ENCODE measurements around the gene PDSS1. TPM values are rescaled to one million over a fixed set of nuclear protein-coding genes. Genes with fewer than 3 reads are reported as not detected.

Gene PDSS1
- polyA plus RNA-seq, 1 of the 3 experiments (the other 2 are of a cell fraction): 14.9 TPM

- TF ChIP-seq FOXJ3 (CRISPR knock-in tag; IDR thresholded peaks at IDR 0.05): no peak
- no peak for TF ChIP-seq NFIC (IDR thresholded peaks at IDR 0.05; ENCODE audit: borderline replicate concordance)
- TF ChIP-seq TAF1 (IDR thresholded peaks at IDR 0.05; ENCODE audit: borderline replicate concordance, low read depth, low read length): no peak
- no peak for TF ChIP-seq GABPA (IDR thresholded peaks at IDR 0.05; ENCODE audit: low read depth)
- TF ChIP-seq RXRA (IDR thresholded peaks at IDR 0.05; ENCODE audit: borderline replicate concordance, low read depth): no peak
- no peak for TF ChIP-seq ZBTB33 (IDR thresholded peaks at IDR 0.05; ENCODE audit: borderline replicate concordance, low read depth)
- no peak for TF ChIP-seq FOSL2 (IDR thresholded peaks at IDR 0.05; ENCODE audit: borderline replicate concordance, low read depth)
- TF ChIP-seq CTCF (IDR thresholded peaks at IDR 0.05): no peak
These were observed 13.8 kb downstream of the PDSS1 start (continued) for GRCh38 chr10:26711324-26711723.

- no peak overlapping the region for H3K27ac ChIP-seq (ENCODE audit: low read depth in 2 of 2, low read length in 1 of 2)
- TF ChIP-seq USF1 (IDR thresholded peaks at IDR 0.05; ENCODE audit: borderline replicate concordance, low read depth) (no peak), POLR2AphosphoS5 (IDR thresholded peaks at IDR 0.05; ENCODE audit: low read depth, low read length) (no peak), NRF1 (IDR thresholded peaks at IDR 0.05; ENCODE audit: low read depth, low read length) (no peak), FOXJ3 (CRISPR knock-in tag; IDR thresholded peaks at IDR 0.05) (no peak), USF2 (IDR thresholded peaks at IDR 0.05; ENCODE audit: borderline replicate concordance, low read depth, low read length) (no peak), NFIC (IDR thresholded peaks at IDR 0.05; ENCODE audit: borderline replicate concordance) (no peak), ZBTB33 (IDR thresholded peaks at IDR 0.05; ENCODE audit: borderline replicate concordance, low read depth) (no peak), MXI1 (IDR thresholded peaks at IDR 0.05; ENCODE audit: low read depth, low read length) (no peak)
- H3K9me2 ChIP-seq: no peaks in the 10 kb centered on the region
- H3K9ac ChIP-seq: no peak overlapping the region
- ChIA-PET CTCF (interaction anchor here (1.3 kb wide), 3 partner anchors 12 to 167 kb away, joined by 3 to 8 read pairs (median 6); no protein-coding TSS in a partner anchor), POLR2A (no interaction called here)
- H3K4me3 ChIP-seq (ENCODE audit: low read depth in 2 of 2, low read length in 1 of 2): no peak overlapping the region
- H3K36me3 ChIP-seq (replicated peaks in 1 of 2; ENCODE audit: control insufficient read depth in 1 of 2, insufficient read depth in 2 of 2, low read length in 1 of 2): peaks cover 18 to 19% of the 10 kb centered on the region in 2 experiments
- H3K4me1 ChIP-seq (ENCODE audit: control insufficient read depth in 1 of 2, insufficient read depth in 2 of 2, low read depth in 1 of 2, low read length in 1 of 2): no peaks in the 10 kb centered on the region
- DNase-seq: no peak
- H2AFZ ChIP-seq (ENCODE audit: low read depth): no peak overlapping the region
- WGBS (ENCODE audit: low lambda C conversion rate): 100% methylated on average over 1 of the region's 1 CpG
- no peaks in the 10 kb centered on the region for H4K20me1 ChIP-seq (ENCODE audit: insufficient read depth)
- no peak overlapping the region for H3K4me2 ChIP-seq
- H3F3A ChIP-seq (replicated peaks; ENCODE audit: insufficient read depth): no peaks in the 10 kb centered on the region
- H3K27me3 ChIP-seq (ENCODE audit: insufficient read depth): no peaks in the 10 kb centered on the region
- no peaks in the 10 kb centered on the region for H3K9me3 ChIP-seq
- H3K79me2 ChIP-seq (ENCODE audit: insufficient read depth): no peaks in the 10 kb centered on the region
These were observed 17.1 kb downstream of the PDSS1 start for GRCh38 chr10:26714415-26715136.

All from SK-N-SH (cell line).